Activated naive CD8-positive, alpha-beta T cell treated with anti-CD3 and anti-CD28 coated beads, Interleukin-2, amount 50 U/mL, for 24 hours (primary cell): ENCODE measurements around the gene ZDHHC1.
A peak's percentile ranks its signal among the peaks of the same experiment; 100 is the strongest.
"Not testable (repeated sequence)": the region's sequence is repeated elsewhere in the genome, so short reads cannot be mapped to it uniquely, and the experiment has no call there.

Experiments
- ATAC-seq: fragments of 150-1000 bp; cut with Tn5 transposase; one replicate; pipeline ENCODE4 v1.10.0; 2021
- DNase-seq: peaks from one replicate; pipeline ENCODE4 v3.0.0; 2021
- H3K27ac Mint-ChIP-seq: one replicate; pipeline ENCODE4 v1.8.0; 2021; ENCODE audit warnings: mild to moderate bottlenecking, mixed read lengths
- H3K27me3 Mint-ChIP-seq: one replicate; pipeline ENCODE4 v1.8.0; 2021; ENCODE audit warnings: mixed read lengths
- H3K36me3 Mint-ChIP-seq: one replicate; pipeline ENCODE4 v1.8.0; 2021; ENCODE audit warnings: low read depth, mixed read lengths
- H3K4me1 Mint-ChIP-seq: one replicate; pipeline ENCODE4 v1.8.0; 2021; ENCODE audit warnings: mixed read lengths
- H3K4me3 Mint-ChIP-seq: one replicate; pipeline ENCODE4 v1.8.0; 2021; ENCODE audit warnings: mild to moderate bottlenecking, moderate library complexity, mixed read lengths
- H3K9me3 Mint-ChIP-seq: one replicate; pipeline ENCODE4 v1.8.0; 2021; ENCODE audit warnings: mixed read lengths

Gene ZDHHC1

DNA sequence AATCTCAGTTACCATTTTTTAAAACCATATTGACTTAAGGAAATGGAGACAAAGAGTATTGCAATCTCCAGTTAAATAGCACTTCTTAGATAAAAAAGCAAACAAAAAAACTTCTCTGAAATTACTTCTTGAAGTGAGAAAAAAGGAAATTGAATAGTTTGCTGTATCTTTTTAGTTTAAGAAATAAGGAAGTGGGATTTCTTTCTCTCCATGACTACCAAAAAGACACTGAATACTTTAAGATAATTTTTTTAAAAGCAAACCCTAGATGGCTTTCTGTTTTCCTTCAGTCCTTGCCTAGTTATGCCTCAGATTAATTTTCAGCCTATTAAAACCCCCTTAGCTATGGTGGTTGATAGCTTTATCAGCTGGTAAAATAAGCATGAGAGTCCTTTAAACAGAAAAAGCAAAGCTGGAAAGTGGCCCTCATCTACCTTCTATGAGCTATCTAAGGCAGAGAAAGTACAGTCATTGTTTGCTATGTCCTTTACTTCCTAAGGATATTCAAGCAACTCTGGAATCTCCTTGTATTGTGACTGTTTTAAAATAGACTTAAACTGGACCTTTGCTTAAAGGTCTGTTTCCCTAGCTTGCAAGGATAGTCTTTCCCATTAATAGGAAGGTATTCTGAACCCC lies 51.6 kb downstream of the ZDHHC1 start:
- H3K4me3 Mint-ChIP-seq, result no peak overlapping the region
- H3K27me3 Mint-ChIP-seq, result no peaks in the 10 kb centered on the region
- H3K9me3 Mint-ChIP-seq, result no peaks in the 10 kb centered on the region
- ATAC-seq (no peak), DNase-seq (no peak)
- no peaks in the 10 kb centered on the region for H3K36me3 Mint-ChIP-seq
- no peak overlapping the region for H3K27ac Mint-ChIP-seq
- H3K4me1 Mint-ChIP-seq, result peaks cover 7% of the 10 kb centered on the region

DNA sequence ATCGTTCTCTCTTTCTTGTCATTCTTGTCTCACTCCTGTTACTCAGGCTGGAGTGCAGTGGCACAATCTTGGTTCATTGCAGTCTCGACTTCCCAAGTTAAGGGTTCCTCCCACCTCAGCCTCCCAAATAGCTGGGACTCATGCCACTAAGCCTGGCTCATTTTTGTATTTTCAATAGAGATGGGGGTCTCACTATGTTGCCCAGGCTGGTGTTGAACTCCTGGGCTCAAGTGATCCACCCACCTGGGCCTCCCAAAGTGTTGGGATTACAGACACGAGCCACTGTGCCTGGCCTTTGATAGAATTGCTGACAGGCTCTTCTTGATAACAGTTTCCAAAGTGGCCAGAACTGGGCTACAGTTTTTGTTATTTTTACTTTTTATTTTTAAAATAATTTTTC lies 55.2 kb downstream of the ZDHHC1 start:
- peaks cover 7% of the 10 kb centered on the region for H3K4me1 Mint-ChIP-seq
- no peaks in the 10 kb centered on the region for H3K9me3 Mint-ChIP-seq
- no peak overlapping the region for H3K4me3 Mint-ChIP-seq
- no peak for DNase-seq
- H3K36me3 Mint-ChIP-seq, result no peaks in the 10 kb centered on the region
- no peak overlapping the region for H3K27ac Mint-ChIP-seq
- ATAC-seq, result no peak
- H3K27me3 Mint-ChIP-seq, result peaks cover under 1% of the 10 kb centered on the region

DNA sequence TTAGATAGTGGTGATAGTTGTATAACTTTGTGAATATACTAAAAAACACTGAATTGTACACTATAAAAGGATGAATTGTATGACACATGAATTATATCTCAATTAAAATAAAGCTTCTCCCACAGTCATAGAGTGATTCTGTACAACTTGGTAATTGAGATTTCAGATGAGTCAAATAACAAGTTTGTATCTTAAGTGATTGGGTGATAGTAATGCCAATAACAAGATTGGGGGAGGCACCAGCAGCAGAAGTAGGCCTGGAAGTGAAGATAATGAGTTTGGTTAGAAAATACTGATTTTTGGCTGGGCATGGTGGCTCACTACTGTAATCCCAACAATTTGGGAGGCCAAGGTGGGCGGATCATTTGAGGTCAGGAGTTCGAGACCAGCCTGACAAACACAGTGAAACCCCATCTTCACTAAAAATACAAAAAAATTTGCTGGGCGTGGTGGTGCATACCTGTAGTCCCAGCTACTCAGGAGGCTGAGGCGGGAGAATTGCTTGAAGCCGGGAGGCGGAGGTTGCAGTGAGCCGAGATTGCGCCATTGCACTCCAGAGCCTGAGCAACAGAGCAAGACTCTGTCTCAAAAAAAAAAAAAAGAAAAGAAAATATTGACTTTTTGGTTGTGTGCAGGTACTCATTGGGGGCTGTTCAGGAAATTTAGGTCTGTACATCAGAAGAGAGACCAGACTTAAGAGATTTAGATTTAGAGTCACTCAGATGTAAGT lies 56.6 kb downstream of the ZDHHC1 start:
- H3K4me1 Mint-ChIP-seq, H3K9me3 Mint-ChIP-seq, H3K27ac Mint-ChIP-seq, ATAC-seq, H3K4me3 Mint-ChIP-seq, H3K36me3 Mint-ChIP-seq, DNase-seq, H3K27me3 Mint-ChIP-seq: not testable (repeated sequence)

DNA sequence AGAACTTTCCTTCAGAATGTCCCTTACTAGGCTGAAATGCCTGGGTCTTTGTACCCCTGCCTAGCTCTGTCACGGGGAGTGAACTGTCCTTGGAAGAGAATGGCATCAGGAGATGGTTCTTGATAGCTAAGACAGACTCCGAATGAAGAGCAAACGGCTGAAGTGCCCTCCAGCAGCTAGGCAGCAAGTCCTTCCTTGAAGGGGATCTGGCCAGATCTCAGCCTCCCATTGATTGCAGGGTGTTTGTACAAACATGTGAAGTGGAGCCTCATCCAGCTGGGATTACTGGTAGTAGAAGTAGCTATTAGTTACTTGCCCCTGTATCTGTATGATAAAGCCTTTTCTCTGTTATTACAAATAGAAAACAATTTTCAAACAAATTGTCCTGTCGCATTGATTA lies 58.7 kb downstream of the ZDHHC1 start:
- Mint-ChIP-seq H3K27ac (no peak overlapping the region), H3K36me3 (no peaks in the 10 kb centered on the region), H3K9me3 (no peaks in the 10 kb centered on the region), H3K27me3 (peaks cover 7% of the 10 kb centered on the region), H3K4me3 (no peak overlapping the region), H3K4me1 (no peaks in the 10 kb centered on the region)
- DNase-seq, result no peak
- no peak for ATAC-seq

DNA sequence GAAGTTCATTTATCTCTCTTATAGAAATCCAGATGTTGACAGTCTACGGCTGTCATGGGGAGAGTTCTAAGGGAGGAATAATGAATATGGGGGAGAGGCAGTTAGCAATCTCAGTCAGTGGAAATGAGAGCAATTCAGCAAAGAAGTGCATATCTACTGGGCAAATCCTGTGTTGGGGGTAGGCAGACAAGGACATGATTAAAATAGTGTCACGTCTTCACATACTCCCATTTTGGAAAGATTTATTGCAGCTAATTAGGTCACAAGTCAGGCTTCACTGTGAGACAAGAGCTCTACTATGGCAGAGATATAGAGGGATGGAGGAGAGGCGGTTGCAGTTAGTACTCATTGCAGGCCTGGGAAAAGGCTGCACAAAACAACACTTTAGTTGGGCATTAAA lies 59.9 kb downstream of the ZDHHC1 start:
- H3K9me3 Mint-ChIP-seq, result no peaks in the 10 kb centered on the region
- no peaks in the 10 kb centered on the region for H3K36me3 Mint-ChIP-seq
- no peaks in the 10 kb centered on the region for H3K4me1 Mint-ChIP-seq
- H3K4me3 Mint-ChIP-seq, result no peak overlapping the region
- H3K27ac Mint-ChIP-seq, result no peak overlapping the region
- DNase-seq (no peak), ATAC-seq (no peak)
- H3K27me3 Mint-ChIP-seq, result peaks cover 7% of the 10 kb centered on the region

DNA sequence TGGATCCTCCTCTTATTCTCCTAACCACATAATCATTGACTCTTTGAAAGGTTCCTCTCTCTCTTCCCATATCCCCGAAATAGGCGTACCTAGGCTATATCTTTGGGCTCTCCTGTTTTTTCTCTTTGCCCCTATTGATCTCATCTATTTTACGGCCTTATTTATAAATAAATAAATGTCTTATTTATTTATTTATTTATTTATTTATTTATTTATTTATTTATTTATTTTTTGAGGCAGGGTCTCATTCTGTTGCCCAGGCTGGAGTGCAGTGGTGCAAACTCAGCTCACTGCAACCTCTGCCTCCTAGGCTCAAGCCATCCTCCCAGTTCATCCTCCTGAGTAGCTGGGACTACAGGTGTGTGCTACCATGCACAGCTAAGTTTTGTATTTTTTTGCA lies 63.8 kb downstream of the ZDHHC1 start:
- not testable (repeated sequence) for ATAC-seq, DNase-seq, H3K27ac Mint-ChIP-seq, H3K36me3 Mint-ChIP-seq, H3K4me3 Mint-ChIP-seq, H3K27me3 Mint-ChIP-seq, H3K4me1 Mint-ChIP-seq, H3K9me3 Mint-ChIP-seq

DNA sequence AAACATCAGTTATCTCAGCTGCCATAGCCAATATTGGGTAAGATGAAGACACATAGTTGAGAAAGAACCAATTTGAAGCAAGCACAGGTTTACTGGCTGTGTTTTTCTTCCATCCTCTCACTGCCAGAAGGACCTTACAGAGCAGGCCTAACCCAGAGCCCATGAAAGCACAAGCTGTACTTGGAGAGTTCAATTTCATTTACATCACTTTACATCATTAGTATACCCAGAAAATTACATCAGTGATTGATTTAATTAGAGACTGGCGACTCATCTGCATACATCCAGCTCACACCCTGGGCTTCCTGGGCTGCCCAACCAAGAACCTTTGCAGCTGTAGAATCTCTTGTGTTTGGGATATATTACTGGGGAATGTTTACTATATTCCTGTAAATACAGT lies 66.0 kb downstream of the ZDHHC1 start:
- no peak overlapping the region for H3K27ac Mint-ChIP-seq
- H3K4me1 Mint-ChIP-seq, result no peaks in the 10 kb centered on the region
- H3K27me3 Mint-ChIP-seq, result peaks cover 3% of the 10 kb centered on the region
- DNase-seq (no peak), ATAC-seq (no peak)
- H3K9me3 Mint-ChIP-seq, result no peaks in the 10 kb centered on the region
- H3K36me3 Mint-ChIP-seq, result no peaks in the 10 kb centered on the region
- no peak overlapping the region for H3K4me3 Mint-ChIP-seq

DNA sequence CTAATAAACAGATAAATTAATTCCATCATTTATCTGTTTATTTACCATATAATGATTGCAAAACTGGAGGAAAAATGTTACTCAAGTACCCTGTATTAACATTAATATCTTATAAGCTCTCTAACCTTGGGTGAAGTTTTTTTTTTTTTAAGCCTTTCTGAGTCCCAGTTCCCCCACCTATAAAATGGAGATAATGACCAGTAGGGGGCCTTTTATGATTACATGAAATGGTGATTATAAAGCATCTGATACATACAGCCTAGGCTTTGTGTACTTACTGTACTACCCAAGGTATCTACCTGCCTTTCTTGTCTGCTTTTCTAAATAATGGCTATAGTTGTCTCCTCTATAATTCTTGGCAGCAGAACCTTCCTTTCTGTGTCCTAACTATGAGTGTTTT lies 67.1 kb downstream of the ZDHHC1 start:
- Mint-ChIP-seq H3K4me1 (no peaks in the 10 kb centered on the region), H3K27me3 (peaks cover 2% of the 10 kb centered on the region), H3K4me3 (no peak overlapping the region), H3K9me3 (no peaks in the 10 kb centered on the region), H3K36me3 (no peaks in the 10 kb centered on the region), H3K27ac (no peak overlapping the region)
- ATAC-seq (peak; percentile 61), DNase-seq (no peak)

DNA sequence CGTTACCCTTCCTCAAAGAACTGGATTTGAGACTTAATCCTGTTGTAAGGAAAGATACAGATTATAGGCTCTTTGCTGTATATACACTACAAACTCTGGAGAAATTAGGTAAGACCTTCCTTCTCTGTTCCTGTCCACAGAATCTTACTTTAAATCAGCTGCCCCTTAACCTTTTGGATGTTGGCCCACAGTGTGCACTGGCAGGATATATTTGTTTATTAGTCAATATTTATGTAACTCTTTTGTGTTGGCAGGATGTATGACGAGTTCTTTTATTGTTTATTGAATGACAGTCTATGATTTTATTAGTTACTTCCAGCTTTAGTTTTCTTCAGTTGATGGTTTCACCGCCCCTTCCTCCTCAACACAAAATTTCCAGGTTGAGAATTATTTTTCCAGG lies 69.9 kb downstream of the ZDHHC1 start:
- Mint-ChIP-seq H3K4me1 (no peaks in the 10 kb centered on the region), H3K36me3 (no peaks in the 10 kb centered on the region), H3K4me3 (no peak overlapping the region), H3K9me3 (no peaks in the 10 kb centered on the region), H3K27me3 (peaks cover 6% of the 10 kb centered on the region), H3K27ac (no peak overlapping the region)
- DNase-seq (no peak), ATAC-seq (no peak)

DNA sequence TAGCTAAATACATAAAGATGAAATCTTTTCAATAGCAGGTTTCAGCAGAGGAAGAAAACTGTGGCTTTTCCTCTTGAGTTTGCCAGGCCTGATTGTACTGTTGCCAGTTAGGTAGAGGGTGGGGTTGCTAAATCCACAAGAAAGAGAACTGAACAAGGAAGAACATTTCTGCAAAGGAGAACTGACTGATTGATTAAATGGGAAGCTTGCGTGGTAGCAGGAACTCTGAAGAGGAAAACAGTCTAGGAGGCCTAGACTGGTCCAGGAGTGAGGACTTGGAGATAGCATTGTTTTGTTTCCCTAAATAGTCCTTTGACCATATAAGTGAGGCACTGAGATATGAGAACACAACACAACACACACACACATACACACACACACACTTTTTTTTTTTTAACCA lies 70.9 kb downstream of the ZDHHC1 start:
- DNase-seq (no peak), ATAC-seq (no peak)
- peaks cover 6% of the 10 kb centered on the region for H3K27me3 Mint-ChIP-seq
- no peaks in the 10 kb centered on the region for H3K4me1 Mint-ChIP-seq
- no peak overlapping the region for H3K27ac Mint-ChIP-seq
- no peaks in the 10 kb centered on the region for H3K36me3 Mint-ChIP-seq
- H3K9me3 Mint-ChIP-seq, result no peaks in the 10 kb centered on the region
- H3K4me3 Mint-ChIP-seq, result no peak overlapping the region
